Measurements from ENCODE around the gene ZNF132.
A peak's percentile ranks its signal among the peaks of the same experiment; 100 is the strongest.
"Not testable (repeated sequence)": the region's sequence is repeated elsewhere in the genome, so short reads cannot be mapped to it uniquely, and the experiment has no call there.

ZNF132 gene

DNA sequence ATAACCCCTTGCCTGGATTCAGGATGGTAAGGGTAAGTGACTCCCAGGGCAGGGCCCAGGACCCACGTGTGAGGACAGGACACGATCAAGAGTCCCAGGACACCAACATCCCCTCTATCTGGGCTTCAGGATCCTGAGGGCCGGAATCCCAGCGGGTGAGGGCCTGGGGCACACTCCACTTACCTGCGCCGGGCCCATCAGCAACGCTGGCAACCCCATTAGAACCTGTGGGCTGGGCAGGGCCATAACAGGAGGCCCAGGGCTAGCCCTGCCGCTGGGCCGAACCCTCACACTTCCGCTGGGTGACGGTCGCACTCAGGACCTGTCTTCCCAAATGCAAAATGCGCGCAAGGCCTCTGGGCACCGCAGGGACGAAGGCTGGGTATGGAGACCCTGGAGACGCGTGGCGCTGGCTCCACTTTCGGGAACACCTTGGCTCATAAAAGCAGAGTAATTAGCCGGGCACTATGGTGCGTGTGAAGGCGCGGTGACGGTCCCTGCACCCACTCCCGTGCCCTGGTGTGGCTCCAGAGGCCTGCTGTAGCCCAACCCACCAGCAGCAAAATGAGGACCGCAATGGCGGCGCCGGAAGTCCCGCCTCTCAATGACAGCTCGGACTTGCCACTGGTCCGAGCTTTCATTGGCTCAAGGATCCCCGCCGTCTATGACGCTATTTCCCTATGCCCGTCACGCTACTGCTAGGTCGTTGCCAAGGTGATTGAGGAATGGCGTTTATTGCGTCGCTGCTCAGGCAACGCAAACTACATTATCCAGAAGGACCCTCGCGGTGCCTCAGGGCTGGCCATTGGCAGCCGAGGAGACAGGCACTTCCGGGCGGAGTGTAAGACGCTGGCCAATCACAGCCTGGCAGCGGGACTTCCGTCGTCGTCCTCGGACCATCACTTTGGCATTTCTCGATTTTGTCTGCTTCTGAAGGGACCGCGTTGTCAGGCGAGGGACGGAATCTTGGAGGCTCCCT is at the start of gene ZNF132:
Gene ZNF132, minus strand, starts transcription at position 578 of the 979 bp plus-strand sequence. Its CDS starts 332 bp downstream, at position 246.
- no peak for DNase-seq

DNA sequence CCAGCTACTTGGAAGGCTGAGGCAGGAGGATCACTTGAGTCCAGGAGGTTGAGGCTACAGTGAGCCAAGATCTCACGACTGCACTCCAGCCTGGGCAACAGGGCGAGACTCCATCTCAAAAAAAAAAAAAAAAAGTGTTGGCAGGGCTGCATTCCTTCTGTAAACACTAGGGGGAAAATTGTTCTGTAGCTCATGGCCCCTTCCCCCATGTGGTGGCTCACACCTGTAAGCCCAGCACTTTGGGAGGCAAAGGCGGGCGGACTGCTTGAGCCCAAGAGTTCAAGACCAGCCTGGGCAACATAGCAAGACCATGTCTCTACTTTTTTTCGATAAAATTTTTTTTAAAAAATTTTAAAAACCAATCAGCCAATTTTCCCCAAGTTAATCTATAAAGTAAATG is 44.4 kb upstream of the ZNF132 start:
- DNase-seq: not testable (repeated sequence)

DNA sequence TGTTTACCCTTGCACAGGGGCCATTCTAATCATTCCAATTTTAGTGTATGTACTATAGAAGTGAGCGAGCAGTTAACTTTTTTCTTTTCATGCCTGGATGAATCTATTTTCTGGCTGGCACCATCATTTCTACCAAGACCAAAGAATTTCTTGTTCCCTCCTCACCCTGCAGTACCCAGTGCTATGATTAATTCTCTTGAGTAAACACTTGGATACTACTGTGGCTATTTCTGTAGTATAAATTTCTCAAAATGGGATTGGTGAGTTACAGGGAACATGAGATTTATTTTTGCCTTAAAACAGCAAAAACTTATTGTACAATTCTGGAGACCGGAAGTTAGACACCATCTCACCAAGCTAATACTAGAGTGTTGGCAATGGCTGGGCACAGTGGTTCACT is 43.8 kb upstream of the ZNF132 start:
- DNase-seq: no peak

DNA sequence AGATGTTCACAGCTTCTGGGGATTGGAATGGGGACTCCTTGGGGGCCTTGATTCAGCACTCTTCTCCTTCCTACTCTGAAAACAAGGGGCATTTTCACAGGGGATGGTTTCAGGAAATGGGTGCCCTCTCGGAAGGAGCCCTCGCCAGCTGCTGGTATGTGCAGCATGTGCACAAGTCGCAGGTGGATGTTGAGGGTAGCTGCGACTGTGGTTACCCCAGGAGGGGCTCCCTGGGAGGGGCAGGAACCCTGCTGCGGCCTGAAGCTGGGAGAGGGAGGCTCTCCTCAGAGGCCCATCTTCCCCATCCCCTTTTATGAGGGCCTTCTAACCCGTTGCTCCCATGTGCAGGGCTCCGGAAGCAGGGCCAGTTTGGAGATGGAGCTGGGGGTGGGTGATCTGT is 42.4 kb upstream of the ZNF132 start:
- DNase-seq: no peak

DNA sequence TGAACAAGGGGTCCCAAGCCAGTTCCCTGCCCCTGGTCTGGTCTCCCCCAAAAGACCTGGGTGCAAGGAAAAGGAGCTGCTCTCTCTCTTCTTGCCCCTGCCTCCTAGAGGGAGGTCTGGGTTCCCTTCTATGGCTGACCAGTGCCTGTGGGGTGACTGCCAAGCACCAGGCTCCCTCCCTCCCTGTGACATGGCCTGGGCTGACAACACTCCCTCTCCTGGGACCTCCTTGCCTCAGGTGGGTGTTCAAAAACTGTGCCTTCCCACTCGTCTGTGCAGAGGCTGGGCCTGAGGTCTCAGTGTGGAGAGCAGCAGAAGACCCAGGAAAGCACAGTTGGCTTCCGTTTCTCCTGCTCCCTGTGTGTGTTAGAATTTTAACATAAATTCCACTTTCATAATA is 40.9 kb upstream of the ZNF132 start:
- DNase-seq: no peak

DNA sequence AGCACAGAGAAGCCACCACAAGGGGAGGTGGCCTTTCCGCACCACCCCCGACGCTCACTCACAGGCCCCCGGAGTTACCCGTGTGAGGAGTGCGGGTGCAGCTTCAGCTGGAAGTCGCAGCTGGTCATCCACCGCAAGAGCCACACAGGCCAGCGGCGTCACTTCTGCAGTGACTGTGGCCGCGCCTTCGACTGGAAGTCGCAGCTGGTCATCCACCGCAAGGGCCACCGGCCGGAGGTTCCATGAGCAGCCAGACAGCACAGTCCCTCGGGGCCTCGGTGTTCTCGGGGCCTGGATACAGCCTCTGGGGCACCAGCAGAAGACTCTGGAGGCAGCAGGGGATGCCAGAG is 40.5 kb upstream of the ZNF132 start:
- no peak for DNase-seq

DNA sequence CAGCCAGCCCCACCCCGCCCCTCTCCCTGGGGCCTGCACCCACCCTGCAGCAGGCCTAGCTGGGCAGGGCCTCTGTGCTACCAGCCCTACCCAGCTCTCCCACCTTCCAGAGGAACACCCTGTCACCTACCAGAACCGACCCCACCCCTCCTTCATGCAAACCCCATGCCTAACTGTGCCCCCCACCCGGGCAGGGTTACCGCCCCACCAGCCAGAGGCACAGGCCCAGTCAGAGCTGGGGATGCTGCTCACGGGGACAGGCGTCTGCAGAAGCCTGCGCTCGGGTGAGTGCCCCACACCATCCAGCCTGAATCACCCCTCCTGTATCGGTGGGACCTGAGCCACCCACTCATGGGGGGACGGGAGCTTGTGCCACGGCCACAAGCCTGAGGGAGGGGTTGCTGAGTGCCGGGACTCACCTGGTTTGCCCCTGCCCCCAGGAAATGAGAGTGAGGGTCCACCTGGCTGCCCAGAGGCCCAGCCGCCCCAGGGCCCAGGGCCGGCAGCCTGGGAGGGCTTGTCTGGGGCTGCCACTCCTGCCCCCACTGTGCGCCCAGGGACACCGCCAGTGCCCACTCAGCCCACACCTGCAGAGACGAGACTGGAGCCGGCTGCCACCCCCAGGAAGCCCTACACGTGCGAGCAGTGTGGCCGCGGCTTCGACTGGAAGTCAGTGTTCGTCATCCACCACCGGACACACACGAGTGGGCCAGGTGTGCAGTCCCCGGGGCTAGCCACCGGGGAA is 40.0 kb upstream of the ZNF132 start:
- no peak for DNase-seq

DNA sequence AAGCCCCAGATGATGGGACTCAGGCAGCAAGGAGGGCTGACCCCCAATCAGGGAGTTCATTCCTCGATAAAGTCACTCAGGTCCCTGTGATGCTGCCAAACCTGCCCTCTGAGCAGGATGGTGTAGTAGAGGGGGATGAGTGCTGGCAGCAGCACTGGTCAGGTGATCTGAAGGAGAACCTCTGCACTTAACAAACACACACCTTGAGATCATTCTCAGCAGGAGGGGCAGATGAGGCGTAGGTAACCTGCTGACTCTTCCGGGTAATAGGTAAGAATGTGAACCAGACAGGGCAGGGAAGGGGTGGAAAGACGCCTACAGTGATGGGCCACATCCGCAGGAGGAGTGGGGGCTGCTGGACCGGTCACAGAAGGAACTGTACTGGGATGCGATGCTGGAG is 39.4 kb upstream of the ZNF132 start:
- no peak for DNase-seq

DNA sequence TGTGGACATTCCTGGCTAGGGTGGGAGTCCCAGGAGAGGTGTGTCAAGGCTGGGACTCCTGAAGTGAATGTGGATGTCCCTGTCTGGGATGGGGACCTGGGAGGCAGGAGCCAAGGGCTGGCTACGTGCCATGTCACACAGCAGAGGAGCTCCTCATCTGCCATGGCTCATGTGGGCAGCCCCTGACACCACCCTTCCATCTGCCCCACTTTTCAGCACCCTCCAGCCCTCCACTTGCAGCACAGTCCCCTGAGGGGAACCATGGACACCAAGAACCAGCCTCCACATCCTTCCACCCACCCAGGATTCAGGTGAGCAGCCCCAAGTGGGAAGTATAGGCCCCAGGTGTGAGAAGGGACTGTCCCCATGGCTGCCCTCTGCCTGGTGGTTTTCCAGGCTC is 37.9 kb upstream of the ZNF132 start:
- DNase-seq: no peak

DNA sequence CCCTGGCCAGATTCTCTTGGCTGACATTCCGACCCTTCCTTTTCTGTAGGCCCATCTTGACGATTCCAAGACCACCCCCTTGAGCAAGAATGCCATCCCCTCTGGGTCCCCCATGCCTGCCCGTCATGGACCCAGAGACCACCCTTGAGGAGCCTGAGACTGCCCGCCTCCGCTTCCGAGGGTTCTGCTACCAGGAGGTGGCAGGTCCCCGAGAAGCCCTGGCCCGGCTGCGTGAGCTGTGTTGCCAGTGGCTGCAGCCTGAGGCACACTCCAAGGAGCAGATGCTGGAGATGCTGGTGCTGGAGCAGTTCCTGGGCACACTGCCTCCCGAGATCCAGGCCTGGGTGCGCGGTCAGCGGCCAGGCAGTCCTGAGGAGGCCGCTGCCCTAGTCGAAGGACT is 37.2 kb upstream of the ZNF132 start:
- no peak for DNase-seq

DNA sequence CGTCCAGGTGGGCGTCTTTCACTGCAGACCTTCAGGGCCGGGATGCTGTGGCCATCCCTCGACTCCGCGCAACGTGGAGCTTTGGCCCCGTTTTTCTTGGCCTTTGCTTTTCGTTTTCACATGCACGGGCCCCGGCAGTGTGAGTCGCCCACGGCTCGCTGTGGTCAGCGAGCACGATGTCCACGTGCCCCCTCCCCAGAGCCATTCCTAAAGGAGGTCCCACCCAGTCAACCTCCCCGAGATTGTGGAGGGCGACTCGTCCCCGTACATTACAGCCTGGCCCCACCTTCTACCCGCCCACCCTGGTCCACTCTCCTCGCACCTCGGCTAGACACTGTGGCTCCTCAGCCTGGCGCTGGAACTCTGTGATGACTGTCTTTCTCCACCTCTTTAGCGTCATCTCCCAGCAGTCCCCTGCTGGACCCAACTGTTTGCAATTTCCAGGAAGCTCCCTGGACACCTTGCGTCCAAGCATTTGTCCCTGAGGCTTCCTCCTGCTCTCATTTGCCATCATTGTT is 36.6 kb upstream of the ZNF132 start:
- no peak for DNase-seq

DNA sequence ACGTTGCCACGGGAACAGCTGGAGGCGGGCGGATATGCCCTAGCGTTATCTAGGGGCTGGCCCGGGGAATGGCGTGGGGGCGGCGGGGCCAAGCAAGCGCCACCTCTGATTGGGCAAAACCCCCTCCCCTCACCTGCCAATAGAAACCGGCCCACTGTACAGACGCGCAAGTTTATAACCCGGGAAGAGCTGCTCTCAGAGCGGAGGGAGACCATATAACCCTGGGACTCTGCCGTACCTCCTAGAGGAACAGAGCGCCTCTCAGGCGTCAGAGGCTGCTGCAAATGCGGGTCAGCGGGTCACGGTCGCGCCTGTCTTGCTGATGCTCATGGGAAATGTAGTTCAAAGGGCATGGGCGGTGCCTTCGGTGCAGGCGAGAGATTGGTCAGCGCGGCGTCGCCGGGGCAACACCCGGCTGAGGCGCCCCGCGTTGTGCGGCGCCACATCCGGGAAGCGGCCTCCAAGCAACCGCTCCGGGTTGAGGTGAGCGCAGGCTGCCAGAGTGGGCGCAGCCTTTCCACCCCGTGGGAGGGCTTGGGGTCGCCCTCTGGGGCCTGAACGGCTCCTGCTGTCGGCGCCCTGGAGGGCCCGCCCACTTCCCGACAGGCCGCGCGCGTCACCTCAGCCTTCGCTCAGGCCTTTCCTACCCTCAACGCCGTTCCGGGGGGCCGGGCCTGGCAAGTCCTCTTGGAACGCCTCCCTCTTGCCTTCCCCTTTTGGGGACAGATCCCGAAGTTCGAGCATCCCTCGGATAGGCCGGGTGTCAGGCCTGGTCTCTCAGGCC is 36.0 kb upstream of the ZNF132 start, which contains the start of gene ZNF446:
Gene ZNF446, plus strand, starts transcription at position 639 of the 784 bp plus-strand sequence. CDS start 867 bp downstream, outside the sequence.
- peak; percentile 91 for DNase-seq

DNA sequence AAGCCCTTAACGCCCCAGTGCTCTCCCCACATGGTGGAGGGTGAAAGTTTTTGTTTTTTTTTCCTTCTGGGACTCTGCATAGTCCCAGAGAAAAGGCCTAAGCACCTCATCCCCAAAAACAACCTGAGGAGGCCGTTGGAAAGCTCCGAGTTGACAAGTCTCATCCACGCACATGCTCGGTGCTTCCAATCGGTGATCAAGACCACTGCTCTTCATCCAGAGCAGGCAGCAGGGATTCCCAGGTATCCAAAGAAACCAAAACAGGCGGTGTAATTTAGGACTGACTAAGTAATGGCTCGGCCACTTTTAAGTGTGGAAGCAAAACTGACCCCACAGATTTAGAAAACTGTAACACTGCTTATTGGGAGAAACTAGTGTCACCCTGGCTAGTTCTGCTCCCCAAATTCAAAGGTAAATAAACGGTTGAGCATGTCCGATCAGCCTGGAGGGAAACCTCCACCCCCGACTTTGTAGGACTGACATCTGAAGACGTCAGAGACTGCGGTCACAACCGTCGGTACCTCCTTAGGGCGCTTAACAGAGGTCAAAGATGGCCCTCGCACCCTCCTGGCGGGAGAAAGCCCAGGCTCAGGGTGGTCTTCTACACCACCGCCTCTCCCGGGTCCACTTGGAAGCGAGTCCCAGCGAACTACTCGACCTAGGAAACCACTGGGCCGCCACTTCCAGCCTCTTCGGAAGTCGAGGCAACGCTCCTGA is 35.2 kb upstream of the ZNF132 start:
- DNase-seq: no peak

DNA sequence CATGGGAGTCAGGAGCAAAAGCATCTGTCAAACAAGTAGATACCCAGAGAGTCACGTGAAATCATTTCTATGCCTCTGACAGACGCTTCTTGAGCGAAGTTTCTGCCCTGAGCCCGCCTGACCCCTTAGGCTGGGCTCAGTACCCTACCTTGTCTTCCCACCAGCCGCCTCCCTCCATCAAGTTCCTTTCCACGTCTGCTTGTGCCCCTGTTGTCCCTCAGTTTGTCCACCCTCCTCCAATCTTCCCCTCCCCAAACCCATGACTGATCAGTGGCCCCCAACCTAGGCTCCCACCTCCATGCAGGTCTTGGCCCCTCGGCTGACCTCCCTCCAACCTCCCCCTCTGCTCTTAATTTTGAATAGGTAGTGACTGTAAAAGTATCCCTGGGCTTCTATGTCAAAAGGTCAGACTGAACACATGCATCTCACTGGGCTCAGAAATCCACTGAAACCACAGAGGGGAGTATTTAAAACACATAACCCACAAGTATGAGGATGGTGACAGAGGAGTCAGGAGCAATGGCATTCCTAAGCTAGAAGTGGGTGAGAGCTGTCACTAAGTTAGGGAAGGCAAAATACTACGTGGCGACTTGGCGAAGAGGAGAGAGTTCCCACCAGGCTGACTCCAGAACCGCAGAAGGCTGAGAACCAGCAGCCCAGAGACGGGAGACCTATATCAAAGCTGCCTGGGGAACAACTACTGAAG is 34.5 kb upstream of the ZNF132 start:
- no peak for DNase-seq

DNA sequence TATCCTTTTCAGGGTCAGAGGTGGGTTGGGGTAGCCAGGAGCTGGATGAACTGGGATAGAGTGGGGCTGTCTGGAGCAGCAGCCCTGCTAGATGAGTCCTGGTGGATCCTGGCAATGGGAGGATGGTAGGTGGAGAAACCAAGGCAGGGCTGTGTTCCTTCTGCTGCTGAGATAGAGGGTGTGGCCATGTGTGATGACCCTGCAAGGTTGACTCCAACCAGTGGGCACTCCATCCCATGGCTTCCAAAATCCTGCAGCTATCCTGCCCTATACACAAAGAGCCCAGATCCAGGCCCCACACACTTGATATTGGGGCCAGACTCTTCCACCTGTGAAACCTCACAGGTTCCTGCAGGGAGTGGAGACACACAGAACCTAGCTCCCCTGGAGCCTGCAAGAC is 33.8 kb upstream of the ZNF132 start:
- no peak for DNase-seq

DNA sequence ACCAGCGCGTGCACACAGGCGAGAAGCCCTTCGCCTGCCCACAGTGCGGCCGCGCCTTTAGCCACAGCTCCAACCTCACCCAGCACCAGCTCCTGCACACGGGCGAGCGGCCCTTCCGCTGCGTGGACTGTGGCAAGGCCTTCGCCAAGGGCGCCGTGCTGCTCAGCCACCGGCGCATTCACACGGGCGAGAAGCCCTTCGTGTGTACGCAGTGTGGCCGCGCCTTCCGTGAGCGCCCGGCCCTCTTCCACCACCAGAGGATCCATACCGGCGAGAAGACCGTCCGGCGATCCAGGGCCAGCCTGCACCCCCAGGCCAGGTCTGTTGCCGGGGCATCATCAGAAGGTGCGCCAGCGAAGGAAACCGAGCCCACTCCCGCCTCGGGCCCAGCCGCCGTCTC is 31.8 kb upstream of the ZNF132 start:
- no peak for DNase-seq

DNA sequence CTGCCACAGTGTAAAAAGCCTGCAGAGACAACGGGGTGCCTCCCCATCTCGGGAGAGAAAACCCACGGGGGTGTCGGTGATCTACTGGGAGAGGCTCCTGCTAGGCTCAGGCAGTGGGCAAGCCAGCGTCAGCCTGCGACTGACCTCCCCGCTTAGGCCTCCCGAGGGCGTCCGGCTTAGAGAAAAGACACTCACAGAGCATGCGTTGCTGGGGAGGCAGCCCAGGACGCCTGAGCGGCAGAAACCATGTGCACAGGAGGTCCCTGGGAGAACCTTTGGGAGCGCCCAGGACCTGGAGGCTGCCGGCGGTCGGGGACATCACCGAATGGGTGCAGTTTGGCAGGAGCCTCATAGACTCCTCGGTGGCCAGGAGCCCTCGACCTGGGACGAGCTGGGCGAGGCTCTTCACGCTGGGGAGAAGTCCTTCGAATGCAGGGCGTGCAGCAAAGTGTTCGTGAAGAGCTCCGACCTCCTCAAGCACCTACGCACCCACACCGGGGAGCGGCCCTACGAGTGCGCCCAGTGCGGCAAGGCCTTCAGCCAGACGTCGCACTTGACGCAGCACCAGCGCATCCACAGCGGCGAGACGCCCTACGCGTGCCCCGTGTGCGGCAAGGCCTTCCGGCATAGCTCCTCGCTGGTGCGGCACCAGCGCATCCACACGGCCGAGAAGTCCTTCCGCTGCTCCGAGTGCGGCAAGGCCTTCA is 31.0 kb upstream of the ZNF132 start:
- not testable (repeated sequence) for DNase-seq

DNA sequence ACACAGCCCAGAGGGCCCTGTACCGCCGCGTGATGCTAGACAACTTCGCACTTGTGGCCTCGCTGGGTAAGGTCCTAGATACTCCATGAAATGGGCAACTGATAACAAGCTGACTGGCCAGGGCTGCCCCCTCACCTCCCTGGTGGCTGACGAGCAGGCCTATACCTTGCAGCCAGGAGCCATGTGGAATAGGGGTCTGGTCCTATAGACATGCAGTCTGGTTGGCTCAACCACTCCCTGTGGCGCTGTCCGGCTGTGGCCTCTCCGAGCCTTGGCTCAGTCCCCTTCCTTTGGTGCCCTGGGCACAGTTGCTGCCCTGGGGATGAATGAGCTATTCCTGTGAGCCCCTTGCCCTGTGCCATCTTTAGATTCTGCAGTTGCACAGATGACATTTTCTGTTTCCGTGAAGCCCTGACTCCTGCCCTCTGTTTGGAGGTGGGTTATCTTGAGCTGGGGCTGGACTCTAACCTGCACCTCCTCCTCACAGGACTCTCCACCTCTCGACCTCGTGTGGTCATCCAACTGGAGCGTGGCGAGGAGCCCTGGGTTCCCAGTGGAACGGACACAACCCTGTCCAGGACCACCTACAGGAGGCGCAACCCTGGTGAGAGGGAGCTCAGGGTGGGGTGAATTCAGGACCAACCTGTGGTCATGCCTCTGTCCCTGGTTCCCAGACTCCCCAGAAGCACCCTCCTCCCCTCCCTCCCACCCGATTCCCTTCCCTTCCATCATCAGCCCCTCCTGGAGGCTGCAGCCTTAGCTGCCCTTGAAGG is 29.5 kb upstream of the ZNF132 start:
- no peak for DNase-seq

DNA sequence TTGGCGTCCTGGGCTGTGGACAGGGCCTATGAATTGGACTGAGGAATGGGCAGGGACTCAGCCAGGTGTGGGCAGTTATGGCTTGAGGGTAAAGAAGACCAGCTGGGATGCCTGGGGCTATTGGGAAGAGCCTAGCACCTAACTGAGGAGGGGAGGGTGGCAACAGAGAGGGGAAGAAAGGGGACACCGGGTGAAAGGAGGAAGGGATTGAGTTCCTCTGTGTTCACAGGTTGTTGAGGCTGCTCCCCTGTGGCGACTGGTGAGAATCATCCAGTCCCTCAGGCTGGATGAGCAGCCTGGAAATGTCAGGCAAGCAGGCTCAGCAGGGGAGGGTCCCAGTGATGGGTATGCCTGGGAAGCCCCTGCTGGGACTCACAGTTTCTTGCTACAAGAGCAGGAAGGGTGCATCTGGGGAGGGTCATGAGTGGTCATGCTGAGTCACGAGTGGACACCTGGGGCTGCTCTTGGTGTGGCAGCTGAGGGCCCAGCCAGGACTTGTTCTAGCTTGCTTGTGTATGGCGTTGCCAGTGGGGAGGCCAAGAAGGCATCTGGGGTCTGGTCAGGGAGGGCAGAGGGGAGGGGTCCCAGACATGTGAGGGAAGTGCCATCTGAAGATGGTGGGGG is 28.4 kb upstream of the ZNF132 start:
- no peak for DNase-seq

Data from NCI-H526 treated with DMSO at 0.1 percent for 48 hours (cell line).